ENCODE data around the gene MLNR. TPM values are rescaled to one million over a fixed set of nuclear protein-coding genes. Genes with fewer than 3 reads are reported as not detected.

The MLNR gene
- polyA plus RNA-seq, 1 donor from 2014 or later = not detected

DNA sequence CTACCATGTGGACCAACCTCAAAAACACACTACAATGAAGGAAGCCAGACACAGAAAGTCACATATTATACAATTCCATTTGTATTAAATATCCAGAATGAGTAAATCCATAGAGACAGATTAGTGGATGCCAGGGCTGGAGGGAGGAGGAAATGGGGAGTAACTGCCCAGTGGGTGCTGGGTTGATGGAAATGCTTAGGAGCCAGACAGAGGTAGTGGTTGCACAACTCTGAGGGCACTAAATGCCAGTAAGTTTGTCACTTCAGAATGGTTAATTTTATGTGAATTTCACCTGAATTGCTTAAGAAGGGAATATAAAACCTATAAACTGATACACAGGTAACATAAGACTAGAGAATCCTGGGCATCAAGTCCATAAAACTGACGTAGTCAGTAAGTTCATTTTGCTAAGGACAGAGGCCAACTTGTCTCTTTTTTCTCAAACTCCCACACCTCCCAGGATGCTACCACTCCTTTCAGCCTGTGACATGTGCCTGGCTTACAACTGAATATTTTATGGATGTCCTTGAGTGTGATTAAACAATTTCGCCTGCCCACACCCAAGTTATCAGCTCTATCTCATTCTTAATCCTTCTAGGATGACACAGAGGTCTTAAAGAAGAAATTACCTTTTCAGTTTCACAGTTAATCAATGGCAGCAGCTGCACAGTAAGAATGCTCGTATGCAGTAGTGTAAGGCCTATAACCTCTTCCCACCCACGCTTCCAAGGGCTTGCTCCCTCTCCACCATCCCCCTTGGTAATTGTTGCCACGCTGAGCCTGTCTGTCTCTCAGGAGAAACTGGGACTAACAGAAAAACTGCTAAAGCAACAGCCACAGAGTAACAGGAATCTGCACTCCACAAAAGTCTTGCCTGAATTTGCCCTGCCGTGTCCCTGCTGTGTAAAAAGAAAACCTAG, 5.9 kb upstream of the MLNR start:
- no peak for TF ChIP-seq TAF1 (IDR thresholded peaks at IDR 0.05; ENCODE audit: low read depth)
- TF ChIP-seq MXI1 (conservative IDR thresholded peaks at IDR 0.05; ENCODE audit: poor library complexity, severe bottlenecking) = no peak
- TF ChIP-seq, protein P1, sequence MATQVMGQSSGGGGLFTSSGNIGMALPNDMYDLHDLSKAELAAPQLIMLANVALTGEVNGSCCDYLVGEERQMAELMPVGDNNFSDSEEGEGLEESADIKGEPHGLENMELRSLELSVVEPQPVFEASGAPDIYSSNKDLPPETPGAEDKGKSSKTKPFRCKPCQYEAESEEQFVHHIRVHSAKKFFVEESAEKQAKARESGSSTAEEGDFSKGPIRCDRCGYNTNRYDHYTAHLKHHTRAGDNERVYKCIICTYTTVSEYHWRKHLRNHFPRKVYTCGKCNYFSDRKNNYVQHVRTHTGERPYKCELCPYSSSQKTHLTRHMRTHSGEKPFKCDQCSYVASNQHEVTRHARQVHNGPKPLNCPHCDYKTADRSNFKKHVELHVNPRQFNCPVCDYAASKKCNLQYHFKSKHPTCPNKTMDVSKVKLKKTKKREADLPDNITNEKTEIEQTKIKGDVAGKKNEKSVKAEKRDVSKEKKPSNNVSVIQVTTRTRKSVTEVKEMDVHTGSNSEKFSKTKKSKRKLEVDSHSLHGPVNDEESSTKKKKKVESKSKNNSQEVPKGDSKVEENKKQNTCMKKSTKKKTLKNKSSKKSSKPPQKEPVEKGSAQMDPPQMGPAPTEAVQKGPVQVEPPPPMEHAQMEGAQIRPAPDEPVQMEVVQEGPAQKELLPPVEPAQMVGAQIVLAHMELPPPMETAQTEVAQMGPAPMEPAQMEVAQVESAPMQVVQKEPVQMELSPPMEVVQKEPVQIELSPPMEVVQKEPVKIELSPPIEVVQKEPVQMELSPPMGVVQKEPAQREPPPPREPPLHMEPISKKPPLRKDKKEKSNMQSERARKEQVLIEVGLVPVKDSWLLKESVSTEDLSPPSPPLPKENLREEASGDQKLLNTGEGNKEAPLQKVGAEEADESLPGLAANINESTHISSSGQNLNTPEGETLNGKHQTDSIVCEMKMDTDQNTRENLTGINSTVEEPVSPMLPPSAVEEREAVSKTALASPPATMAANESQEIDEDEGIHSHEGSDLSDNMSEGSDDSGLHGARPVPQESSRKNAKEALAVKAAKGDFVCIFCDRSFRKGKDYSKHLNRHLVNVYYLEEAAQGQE (IDR thresholded peaks at IDR 0.05; ENCODE audit: borderline replicate concordance) = no peak
- no peak for TF ChIP-seq SMC3 (conservative IDR thresholded peaks at IDR 0.05; ENCODE audit: poor library complexity)
- TF ChIP-seq EZH2 (IDR thresholded peaks at IDR 0.05; ENCODE audit: borderline replicate concordance, insufficient read depth, low read length, poor library complexity, severe bottlenecking) = no peak
- TF ChIP-seq RAD21 (conservative IDR thresholded peaks at IDR 0.05) = no peak
- no peak for TF ChIP-seq POLR2AphosphoS5 (IDR thresholded peaks at IDR 0.05)
- no peak for TF ChIP-seq EP300 (conservative IDR thresholded peaks at IDR 0.05; ENCODE audit: poor library complexity, severe bottlenecking)
- TF ChIP-seq CTCF (IDR thresholded peaks at IDR 0.05; ENCODE audit: poor library complexity, severe bottlenecking) = no peak
- Histone ChIP-seq H3K36me3 (ENCODE audit: insufficient read depth, low read length) (no peaks in the 10 kb centered on the region), H3K4me3 (ENCODE audit: low read length) (no peak overlapping the region), H3K27me3 (ENCODE audit: insufficient read depth, low read depth, low read length) (peaks cover 24% of the 10 kb centered on the region), H3K9ac (ENCODE audit: low read length) (no peak overlapping the region), H2AFZ (ENCODE audit: low read depth, low read length) (no peak overlapping the region), H3K9me2 (ENCODE audit: insufficient read depth, low read length) (no peaks in the 10 kb centered on the region), H4K20me1 (ENCODE audit: insufficient read depth) (no peaks in the 10 kb centered on the region), H3K4me2 (ENCODE audit: low read length) (no peak overlapping the region), H3K27ac (ENCODE audit: low read length) (no peak overlapping the region), H3K9me3 (ENCODE audit: low read length) (no peaks in the 10 kb centered on the region), H3F3A (ENCODE audit: insufficient read depth, low read length, poor library complexity, severe bottlenecking) (no peaks in the 10 kb centered on the region), H3K79me2 (replicated peaks; ENCODE audit: insufficient read depth, low read length) (no peaks in the 10 kb centered on the region)

- H3F3A ChIP-seq (ENCODE audit: insufficient read depth, low read length, poor library complexity, severe bottlenecking) = no peaks in the 10 kb centered on the region
- H3K27ac ChIP-seq (ENCODE audit: low read length) = no peak overlapping the region
- no peak overlapping the region for H2AFZ ChIP-seq (ENCODE audit: low read depth, low read length)
- H3K9me3 ChIP-seq (ENCODE audit: low read length) = no peaks in the 10 kb centered on the region
- no peak overlapping the region for H3K4me3 ChIP-seq (ENCODE audit: low read length)
- no peaks in the 10 kb centered on the region for H3K79me2 ChIP-seq (replicated peaks; ENCODE audit: insufficient read depth, low read length)
- no peak overlapping the region for H3K9ac ChIP-seq (ENCODE audit: low read length)
- TF ChIP-seq EP300 (conservative IDR thresholded peaks at IDR 0.05; ENCODE audit: poor library complexity, severe bottlenecking) (no peak), MXI1 (conservative IDR thresholded peaks at IDR 0.05; ENCODE audit: poor library complexity, severe bottlenecking) (no peak), POLR2AphosphoS5 (IDR thresholded peaks at IDR 0.05) (no peak), EZH2 (IDR thresholded peaks at IDR 0.05; ENCODE audit: borderline replicate concordance, insufficient read depth, low read length, poor library complexity, severe bottlenecking) (no peak), SMC3 (conservative IDR thresholded peaks at IDR 0.05; ENCODE audit: poor library complexity) (no peak), CTCF (IDR thresholded peaks at IDR 0.05; ENCODE audit: poor library complexity, severe bottlenecking) (no peak), RAD21 (conservative IDR thresholded peaks at IDR 0.05) (no peak), TAF1 (IDR thresholded peaks at IDR 0.05; ENCODE audit: low read depth) (no peak)
- TF ChIP-seq, protein P1 (IDR thresholded peaks at IDR 0.05; ENCODE audit: borderline replicate concordance) = no peak
- peaks cover 31% of the 10 kb centered on the region for H3K27me3 ChIP-seq (ENCODE audit: insufficient read depth, low read depth, low read length)
- H3K9me2 ChIP-seq (ENCODE audit: insufficient read depth, low read length) = no peaks in the 10 kb centered on the region
- no peaks in the 10 kb centered on the region for H3K36me3 ChIP-seq (ENCODE audit: insufficient read depth, low read length)
- no peak overlapping the region for H3K4me2 ChIP-seq (ENCODE audit: low read length)
- H4K20me1 ChIP-seq (ENCODE audit: insufficient read depth) = no peaks in the 10 kb centered on the region
Observed at GRCh38 chr13:49214917-49215376, 5.2 kb upstream of the MLNR start.

Data from neural cell (in vitro differentiated cells).